Astrocyte (in vitro differentiated cells and primary cell): ENCODE data around the gene TLE7. TPM values are rescaled to one million over a fixed set of nuclear protein-coding genes. Genes with fewer than 3 reads are reported as not detected.

ENCODE experiments used
- DNase-seq: peaks from one replicate; pipeline ENCODE4 v3.0.0-alpha.2; 2010; ENCODE audit warnings: low read depth
- FAIRE-seq: peaks from 2 replicates; lab custom pipeline; 2011; peaks lifted over from hg19 to GRCh38; lab: Jason Lieb, UNC
- H2AFZ ChIP-seq: 2 replicates; pipeline ENCODE4 v1.6.0; 2012; ENCODE audit warnings: low read depth, low read length, inconsistent platforms
- H3K27ac ChIP-seq: 2 replicates; pipeline ENCODE4 v1.5.1; 2011; ENCODE audit warnings: low read depth, low read length, inconsistent platforms
- H3K27me3 ChIP-seq: 2 replicates; pipeline ENCODE4 v1.6.0; 2011; ENCODE audit warnings: low read length, inconsistent platforms; ENCODE audit not compliant: insufficient read depth
- H3K36me3 ChIP-seq: 2 replicates; pipeline ENCODE4 v1.5.1; 2011; ENCODE audit warnings: low read length, inconsistent platforms; ENCODE audit not compliant: insufficient read depth
- H3K4me1 ChIP-seq: 2 replicates; pipeline ENCODE4 v1.5.1; 2011; ENCODE audit warnings: low read length, inconsistent platforms; ENCODE audit not compliant: insufficient read depth
- H3K4me2 ChIP-seq: 2 replicates; pipeline ENCODE4 v1.6.0; 2012; ENCODE audit warnings: low read length, inconsistent platforms
- H3K4me3 ChIP-seq: 2 replicates; pipeline ENCODE4 v1.5.1; 2011; ENCODE audit warnings: low read depth, mild to moderate bottlenecking, low read length, inconsistent platforms; ENCODE audit not compliant: insufficient read depth
- H3K79me2 ChIP-seq: 2 replicates; pipeline ENCODE4 v1.6.0; 2012; ENCODE audit warnings: mild to moderate bottlenecking, low read length, inconsistent platforms; ENCODE audit not compliant: insufficient read depth
- H3K9ac ChIP-seq: 2 replicates; pipeline ENCODE4 v1.6.0; 2012; ENCODE audit warnings: mild to moderate bottlenecking, low read length, inconsistent platforms
- H3K9me3 ChIP-seq: 2 replicates; pipeline ENCODE4 v1.5.1; 2012; ENCODE audit warnings: low read depth, mild to moderate bottlenecking, low read length, inconsistent platforms; ENCODE audit not compliant: insufficient read depth
- H4K20me1 ChIP-seq: 2 replicates; pipeline ENCODE4 v1.6.0; 2012; ENCODE audit warnings: low read length, inconsistent platforms; ENCODE audit not compliant: insufficient read depth
- H3K27ac Mint-ChIP-seq: one replicate; pipeline ENCODE4 v1.8.0; 2021; ENCODE audit warnings: mild to moderate bottlenecking, mixed read lengths; ENCODE audit not compliant: unreplicated experiment
- H3K27me3 Mint-ChIP-seq: one replicate; pipeline ENCODE4 v1.8.0; 2021; ENCODE audit warnings: low read depth, mixed read lengths; ENCODE audit not compliant: unreplicated experiment
- H3K36me3 Mint-ChIP-seq: one replicate; pipeline ENCODE4 v1.8.0; 2021; ENCODE audit warnings: low read depth, mixed read lengths; ENCODE audit not compliant: unreplicated experiment
- H3K4me1 Mint-ChIP-seq: one replicate; pipeline ENCODE4 v1.8.0; 2021; ENCODE audit warnings: low read depth, mixed read lengths; ENCODE audit not compliant: unreplicated experiment
- H3K4me3 Mint-ChIP-seq: one replicate; pipeline ENCODE4 v1.8.0; 2021; ENCODE audit warnings: mild to moderate bottlenecking, moderate library complexity, mixed read lengths; ENCODE audit not compliant: unreplicated experiment
- H3K9me3 Mint-ChIP-seq: one replicate; pipeline ENCODE4 v1.8.0; 2021; ENCODE audit warnings: mild to moderate bottlenecking, mixed read lengths; ENCODE audit not compliant: unreplicated experiment
- CTCF ChIP-seq: IDR thresholded peaks from 2 replicates; pipeline ENCODE4 v1.5.1; 2011; ENCODE audit warnings: low read depth, mild to moderate bottlenecking, inconsistent platforms, low read length, moderate library complexity; ENCODE audit not compliant: insufficient read depth
- EZH2 ChIP-seq: IDR thresholded peaks from 2 replicates; pipeline ENCODE4 v1.6.1; 2012; ENCODE audit warnings: mild to moderate bottlenecking, low read length, inconsistent platforms; ENCODE audit not compliant: insufficient read depth
- total RNA-seq: library from RNA; stranded (reverse); gene quantifications from 2 replicates; pipeline ENCODE4 v1.2.1, GENCODE V29; 2021

The TLE7 gene
- total RNA-seq, 1 donor from 2014 or later: not detected

GRCh38 chr16:71474864-71475263, 33.0 kb upstream of the TLE7 start:
- no peak overlapping the region for H3K4me3 Mint-ChIP-seq
- H3K79me2 ChIP-seq: no peaks in the 10 kb centered on the region
- peaks cover 23% of the 10 kb centered on the region for H3K36me3 Mint-ChIP-seq
- peak overlapping the region; percentile 65 for H3K27ac ChIP-seq
- no peaks in the 10 kb centered on the region for H4K20me1 ChIP-seq
- FAIRE-seq: peak; percentile 88
- peaks cover 30% of the 10 kb centered on the region for H3K4me1 Mint-ChIP-seq
- H3K9me3 ChIP-seq: peaks cover 15% of the 10 kb centered on the region
- H3K36me3 ChIP-seq: peaks cover 5% of the 10 kb centered on the region
- H2AFZ ChIP-seq: no peak overlapping the region
- no peaks in the 10 kb centered on the region for H3K27me3 Mint-ChIP-seq
- peak overlapping the region; percentile 78 for H3K27ac Mint-ChIP-seq
- H3K9ac ChIP-seq: no peak overlapping the region
- H3K27me3 ChIP-seq: no peaks in the 10 kb centered on the region
- H3K9me3 Mint-ChIP-seq: peaks cover 14% of the 10 kb centered on the region
- H3K4me3 ChIP-seq: no peak overlapping the region
- peaks cover 17% of the 10 kb centered on the region for H3K4me1 ChIP-seq
- TF ChIP-seq EZH2 (no peak), CTCF (no peak)
- peak; percentile 92 for DNase-seq
- peak overlapping the region; percentile 52 for H3K4me2 ChIP-seq

GRCh38 chr16:71473891-71474290, 32.0 kb upstream of the TLE7 start:
- H3K36me3 ChIP-seq: peaks cover 5% of the 10 kb centered on the region
- TF ChIP-seq EZH2 (no peak), CTCF (no peak)
- FAIRE-seq: no peak
- peaks cover 14% of the 10 kb centered on the region for H3K9me3 Mint-ChIP-seq
- H3K9ac ChIP-seq: no peak overlapping the region
- H3K27ac ChIP-seq: no peak overlapping the region
- H3K27ac Mint-ChIP-seq: peak overlapping the region; percentile 78
- H3K27me3 Mint-ChIP-seq: no peaks in the 10 kb centered on the region
- no peaks in the 10 kb centered on the region for H3K79me2 ChIP-seq
- H3K4me2 ChIP-seq: peak overlapping the region; percentile 52
- H3K36me3 Mint-ChIP-seq: peaks cover 23% of the 10 kb centered on the region
- H4K20me1 ChIP-seq: no peaks in the 10 kb centered on the region
- no peak for DNase-seq
- no peaks in the 10 kb centered on the region for H3K27me3 ChIP-seq
- H2AFZ ChIP-seq: no peak overlapping the region
- H3K4me1 Mint-ChIP-seq: peaks cover 30% of the 10 kb centered on the region
- H3K4me3 Mint-ChIP-seq: peak overlapping the region; percentile 25
- H3K4me3 ChIP-seq: no peak overlapping the region
- peaks cover 17% of the 10 kb centered on the region for H3K4me1 ChIP-seq
- H3K9me3 ChIP-seq: peaks cover 15% of the 10 kb centered on the region

- no peaks in the 10 kb centered on the region for H3K79me2 ChIP-seq
- peaks cover 30% of the 10 kb centered on the region for H3K4me1 Mint-ChIP-seq
- FAIRE-seq (no peak), DNase-seq (no peak)
- TF ChIP-seq EZH2 (no peak), CTCF (no peak)
- H3K9ac ChIP-seq: no peak overlapping the region
- no peaks in the 10 kb centered on the region for H3K27me3 Mint-ChIP-seq
- H3K4me3 ChIP-seq: no peak overlapping the region
- H2AFZ ChIP-seq: no peak overlapping the region
- H3K4me3 Mint-ChIP-seq: no peak overlapping the region
- peaks cover 17% of the 10 kb centered on the region for H3K4me1 ChIP-seq
- H3K4me2 ChIP-seq: no peak overlapping the region
- H3K9me3 Mint-ChIP-seq: peaks cover 14% of the 10 kb centered on the region
- H3K27ac ChIP-seq: no peak overlapping the region
- H3K27me3 ChIP-seq: no peaks in the 10 kb centered on the region
- H4K20me1 ChIP-seq: no peaks in the 10 kb centered on the region
- peaks cover 5% of the 10 kb centered on the region for H3K36me3 ChIP-seq
- H3K36me3 Mint-ChIP-seq: peaks cover 20% of the 10 kb centered on the region
- peaks cover 15% of the 10 kb centered on the region for H3K9me3 ChIP-seq
- peak overlapping the region; percentile 34 for H3K27ac Mint-ChIP-seq
These were observed 31.1 kb upstream of the TLE7 start for GRCh38 chr16:71472931-71473330.
